K562 (cell line): Measurements from ENCODE around the gene FYTTD1.

Experiments
- KAT2B ChIP-seq: IDR thresholded peaks from one replicate; pipeline ENCODE4 v1.6.1; 2012; ENCODE audit warnings: low read depth, mild to moderate bottlenecking, control low read depth, inconsistent platforms, low read length, moderate library complexity
- MXI1 ChIP-seq: IDR thresholded peaks from 2 replicates; pipeline ENCODE4 v1.6.1; 2011; ENCODE audit warnings: low read depth, mild to moderate bottlenecking, improper control_type of control experiment, low read length
- NCOA1 ChIP-seq: fragments of 450-650 bp; IDR thresholded peaks from 2 replicates; pipeline ENCODE4 v1.6.1; 2016; ENCODE audit warnings: low read depth
- NFXL1 ChIP-seq: fragments of 450-650 bp; formaldehyde crosslinking; IDR thresholded peaks from 2 replicates; pipeline ENCODE4 v1.4.0; 2021; ENCODE audit warnings: mild to moderate bottlenecking
- PCBP2 ChIP-seq: fragments of 200-400 bp; formaldehyde crosslinking; IDR thresholded peaks from 2 replicates; pipeline ENCODE4 v1.6.1; 2018; ENCODE audit warnings: low read length, low read depth, mild to moderate bottlenecking, moderate library complexity; ENCODE audit not compliant: poor library complexity, severe bottlenecking
- TAF1 ChIP-seq: IDR thresholded peaks from 2 replicates; pipeline ENCODE4 v1.6.1; 2011; ENCODE audit warnings: mild to moderate bottlenecking, low read length, moderate library complexity; ENCODE audit not compliant: insufficient read depth, control insufficient read depth, severe bottlenecking; ENCODE audit errors: extremely low read depth

DNA sequence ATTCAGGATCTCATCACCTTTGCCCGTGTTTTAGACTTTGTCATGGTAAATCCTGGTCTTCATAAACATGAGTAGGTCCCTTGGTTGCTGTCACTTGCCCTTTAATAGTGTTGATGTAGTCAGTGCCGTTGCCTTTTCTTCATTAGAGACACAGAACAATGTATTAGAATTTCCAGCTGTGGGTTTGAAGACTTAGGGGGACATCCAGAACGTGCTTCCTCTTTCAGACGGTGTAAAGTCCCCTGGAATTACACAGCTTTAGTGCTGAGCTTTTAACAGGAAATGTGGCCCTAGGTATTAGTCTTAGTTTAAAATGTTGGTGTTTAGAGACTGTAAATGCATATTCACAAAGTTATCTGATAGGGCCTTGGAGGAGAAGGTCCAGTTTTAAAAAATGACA is 32.5 kb downstream of the FYTTD1 start:
- no peak for TF ChIP-seq TAF1
- TF ChIP-seq NFXL1 (CRISPR knock-in tag): no peak
- no peak for TF ChIP-seq PCBP2
- TF ChIP-seq NCOA1: no peak
- TF ChIP-seq KAT2B: no peak
- no peak for TF ChIP-seq MXI1
